ENCODE data around the gene WT1.

Gene WT1

GRCh38 chr11:32358729-32359128 is 76.6 kb downstream of the WT1 start:
- no peak for DNase-seq (ENCODE audit: low spot score)
- TF ChIP-seq, protein P1, sequence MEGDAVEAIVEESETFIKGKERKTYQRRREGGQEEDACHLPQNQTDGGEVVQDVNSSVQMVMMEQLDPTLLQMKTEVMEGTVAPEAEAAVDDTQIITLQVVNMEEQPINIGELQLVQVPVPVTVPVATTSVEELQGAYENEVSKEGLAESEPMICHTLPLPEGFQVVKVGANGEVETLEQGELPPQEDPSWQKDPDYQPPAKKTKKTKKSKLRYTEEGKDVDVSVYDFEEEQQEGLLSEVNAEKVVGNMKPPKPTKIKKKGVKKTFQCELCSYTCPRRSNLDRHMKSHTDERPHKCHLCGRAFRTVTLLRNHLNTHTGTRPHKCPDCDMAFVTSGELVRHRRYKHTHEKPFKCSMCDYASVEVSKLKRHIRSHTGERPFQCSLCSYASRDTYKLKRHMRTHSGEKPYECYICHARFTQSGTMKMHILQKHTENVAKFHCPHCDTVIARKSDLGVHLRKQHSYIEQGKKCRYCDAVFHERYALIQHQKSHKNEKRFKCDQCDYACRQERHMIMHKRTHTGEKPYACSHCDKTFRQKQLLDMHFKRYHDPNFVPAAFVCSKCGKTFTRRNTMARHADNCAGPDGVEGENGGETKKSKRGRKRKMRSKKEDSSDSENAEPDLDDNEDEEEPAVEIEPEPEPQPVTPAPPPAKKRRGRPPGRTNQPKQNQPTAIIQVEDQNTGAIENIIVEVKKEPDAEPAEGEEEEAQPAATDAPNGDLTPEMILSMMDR (IDR thresholded peaks at IDR 0.05; ENCODE audit: extremely low read depth, insufficient read depth, missing control alignments), result no peak
- in situ Hi-C loops (cut with MboI; ENCODE audit: low pct_unique_long_range_greater_than_20kb, low sequenced_read_pairs, unreplicated experiment), result no loop called here

- TF ChIP-seq, protein P1 (IDR thresholded peaks at IDR 0.05; ENCODE audit: extremely low read depth, insufficient read depth, missing control alignments), result no peak
- in situ Hi-C loops (cut with MboI; ENCODE audit: low pct_unique_long_range_greater_than_20kb, low sequenced_read_pairs, unreplicated experiment), result no loop called here
- DNase-seq (ENCODE audit: low spot score), result no peak
These were observed 81.5 kb downstream of the WT1 start for GRCh38 chr11:32353884-32354283.

DNA sequence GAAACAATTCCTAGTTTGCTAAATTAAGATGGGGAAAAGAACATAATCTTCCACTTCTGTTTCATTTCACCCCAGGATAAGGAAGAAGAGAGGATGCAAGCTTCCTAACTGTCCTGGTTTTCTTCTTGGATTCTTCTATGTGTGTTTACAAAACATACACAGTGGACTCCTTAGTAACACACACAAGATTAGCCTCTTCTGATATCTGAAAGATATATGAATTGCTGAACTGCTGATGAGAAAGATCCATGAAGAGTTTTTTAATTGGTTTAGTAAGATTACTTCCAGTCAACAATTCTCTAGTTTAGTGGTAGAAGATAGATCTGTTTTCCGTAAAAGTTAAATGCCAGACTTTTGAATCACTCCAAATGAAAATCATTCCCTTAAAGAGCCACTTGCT is 86.8 kb downstream of the WT1 start:
- TF ChIP-seq, protein P1 (IDR thresholded peaks at IDR 0.05; ENCODE audit: extremely low read depth, insufficient read depth, missing control alignments), result no peak
- in situ Hi-C loops (cut with MboI; ENCODE audit: low pct_unique_long_range_greater_than_20kb, low sequenced_read_pairs, unreplicated experiment), result no loop called here
- no peak for DNase-seq (ENCODE audit: low spot score)

GRCh38 chr11:32344946-32345345 is 90.4 kb downstream of the WT1 start:
- in situ Hi-C loops (cut with MboI; ENCODE audit: low pct_unique_long_range_greater_than_20kb, low sequenced_read_pairs, unreplicated experiment), result no loop called here
- DNase-seq (ENCODE audit: low spot score), result no peak
- TF ChIP-seq, protein P1 (IDR thresholded peaks at IDR 0.05; ENCODE audit: extremely low read depth, insufficient read depth, missing control alignments), result no peak

GRCh38 chr11:32343325-32344008 is 91.9 kb downstream of the WT1 start:
- DNase-seq (ENCODE audit: low spot score), result peak; percentile 34
- in situ Hi-C loops (cut with MboI; ENCODE audit: low pct_unique_long_range_greater_than_20kb, low sequenced_read_pairs, unreplicated experiment), result no loop called here
- TF ChIP-seq, protein P1 (IDR thresholded peaks at IDR 0.05; ENCODE audit: extremely low read depth, insufficient read depth, missing control alignments), result no peak

DNA sequence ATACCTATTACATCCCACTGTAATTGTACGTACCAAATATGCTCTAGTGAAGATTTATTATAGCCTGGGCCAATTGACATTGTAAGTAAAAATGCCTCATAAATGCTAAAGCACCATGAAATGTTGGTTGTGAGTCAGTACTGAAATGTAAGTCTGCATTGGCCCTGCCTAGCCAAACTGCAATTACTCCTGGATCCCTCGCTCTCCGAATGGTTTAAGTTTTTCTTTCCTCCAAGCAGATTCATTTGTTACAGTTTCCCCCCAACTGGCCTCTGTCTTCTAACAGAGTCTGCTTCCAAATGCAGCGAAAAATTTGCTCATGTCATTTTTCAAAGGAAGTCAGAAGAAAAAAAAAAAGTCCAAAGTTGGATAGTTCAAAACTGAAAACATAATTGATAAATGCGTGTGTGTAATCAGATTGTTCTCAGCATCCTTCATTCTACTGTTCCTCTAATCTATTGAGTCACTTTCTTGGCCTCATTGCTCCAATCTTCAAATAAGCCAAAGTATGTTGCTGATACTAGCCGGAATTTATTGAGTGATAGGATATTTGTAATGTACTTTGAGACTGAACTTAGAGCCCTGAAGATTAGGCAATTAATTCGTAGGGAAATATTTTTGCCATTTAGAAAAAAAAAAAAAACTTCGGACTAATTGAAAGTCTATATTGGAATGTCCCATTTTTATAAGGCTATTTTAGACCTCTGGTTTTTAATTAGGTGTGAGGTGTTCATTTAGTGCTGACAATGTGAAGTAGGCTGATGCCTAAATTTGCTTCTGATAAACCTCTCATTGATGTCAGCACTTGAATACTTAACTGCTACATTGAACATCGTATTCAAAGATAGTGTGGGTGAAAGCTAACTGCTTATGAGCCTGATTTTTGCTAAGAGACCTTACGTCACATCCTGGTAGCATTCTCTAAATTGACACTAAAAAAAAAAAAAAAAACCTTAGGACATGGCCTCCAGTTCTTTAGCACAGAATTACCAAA is 93.4 kb downstream of the WT1 start:
- TF ChIP-seq, protein P1 (IDR thresholded peaks at IDR 0.05; ENCODE audit: extremely low read depth, insufficient read depth, missing control alignments), result no peak
- no peak for DNase-seq (ENCODE audit: low spot score)

More for the DNA sequence above, 93.4 kb downstream of the WT1 start:
- in situ Hi-C loops (cut with MboI; ENCODE audit: low pct_unique_long_range_greater_than_20kb, low sequenced_read_pairs, unreplicated experiment), result no loop called here
